ENCODE results near the gene HOXB5.

DNA sequence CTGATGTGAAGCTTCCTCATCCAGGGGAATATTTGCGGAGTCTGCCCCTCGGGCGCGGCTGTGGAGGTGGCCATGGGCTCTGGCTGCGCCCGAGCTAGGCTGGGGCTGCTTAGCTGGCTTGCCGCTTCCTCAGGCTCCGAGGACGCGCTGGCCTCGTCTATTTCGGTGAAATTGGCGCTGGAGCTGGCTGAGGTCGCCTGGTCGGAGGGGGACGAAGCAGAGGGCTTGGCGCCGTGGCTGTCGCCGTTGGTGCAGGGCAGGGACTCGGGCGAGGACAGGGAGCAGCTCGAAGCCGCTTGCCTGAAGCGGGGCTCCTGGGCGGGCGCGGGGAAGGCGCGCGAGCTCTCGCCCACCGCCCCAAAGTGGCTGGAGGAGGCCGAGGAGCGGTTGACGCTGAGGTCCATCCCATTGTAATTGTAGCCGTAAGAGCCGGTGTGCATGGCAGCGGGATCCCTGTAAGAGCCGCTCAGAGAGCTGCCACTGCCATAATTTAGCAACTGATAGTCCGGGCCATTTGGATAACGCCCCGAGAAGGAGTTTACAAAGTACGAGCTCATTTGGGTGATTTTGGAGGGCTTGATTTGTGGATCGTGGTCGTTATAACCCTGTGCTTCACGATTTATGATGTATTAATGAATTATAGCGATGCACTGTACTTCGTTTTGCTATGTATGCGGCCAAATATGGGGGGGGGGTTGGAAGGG is at the start of gene HOXB5:
- TF ChIP-seq, protein P1, sequence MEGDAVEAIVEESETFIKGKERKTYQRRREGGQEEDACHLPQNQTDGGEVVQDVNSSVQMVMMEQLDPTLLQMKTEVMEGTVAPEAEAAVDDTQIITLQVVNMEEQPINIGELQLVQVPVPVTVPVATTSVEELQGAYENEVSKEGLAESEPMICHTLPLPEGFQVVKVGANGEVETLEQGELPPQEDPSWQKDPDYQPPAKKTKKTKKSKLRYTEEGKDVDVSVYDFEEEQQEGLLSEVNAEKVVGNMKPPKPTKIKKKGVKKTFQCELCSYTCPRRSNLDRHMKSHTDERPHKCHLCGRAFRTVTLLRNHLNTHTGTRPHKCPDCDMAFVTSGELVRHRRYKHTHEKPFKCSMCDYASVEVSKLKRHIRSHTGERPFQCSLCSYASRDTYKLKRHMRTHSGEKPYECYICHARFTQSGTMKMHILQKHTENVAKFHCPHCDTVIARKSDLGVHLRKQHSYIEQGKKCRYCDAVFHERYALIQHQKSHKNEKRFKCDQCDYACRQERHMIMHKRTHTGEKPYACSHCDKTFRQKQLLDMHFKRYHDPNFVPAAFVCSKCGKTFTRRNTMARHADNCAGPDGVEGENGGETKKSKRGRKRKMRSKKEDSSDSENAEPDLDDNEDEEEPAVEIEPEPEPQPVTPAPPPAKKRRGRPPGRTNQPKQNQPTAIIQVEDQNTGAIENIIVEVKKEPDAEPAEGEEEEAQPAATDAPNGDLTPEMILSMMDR (IDR thresholded peaks at IDR 0.05), result no peak
- TF ChIP-seq POLR2A (IDR thresholded peaks at IDR 0.05), result no peak
